AG09309 (cell line): ENCODE results near the gene OPA3.

Source experiments
- DNase-seq: peaks from one replicate; pipeline ENCODE4 v3.0.0-alpha.2; 2010; ENCODE audit warnings: low read depth
- H3K4me3 ChIP-seq: 2 replicates; pipeline ENCODE4 v1.5.1; 2011; ENCODE audit warnings: mild to moderate bottlenecking, low read depth, low read length, moderate library complexity; ENCODE audit not compliant: control insufficient read depth
- CTCF ChIP-seq: IDR thresholded peaks from 2 replicates; pipeline ENCODE4 v1.5.1; 2011; ENCODE audit warnings: mild to moderate bottlenecking, low read depth, low read length, inconsistent platforms; ENCODE audit not compliant: insufficient read depth, control insufficient read depth; ENCODE audit errors: missing control alignments

Gene OPA3

GRCh38 chr19:45595814-45596213, 11.2 kb upstream of the OPA3 start:
- H3K4me3 ChIP-seq, result no peak overlapping the region
- DNase-seq, result no peak
- no peak for TF ChIP-seq CTCF

DNA sequence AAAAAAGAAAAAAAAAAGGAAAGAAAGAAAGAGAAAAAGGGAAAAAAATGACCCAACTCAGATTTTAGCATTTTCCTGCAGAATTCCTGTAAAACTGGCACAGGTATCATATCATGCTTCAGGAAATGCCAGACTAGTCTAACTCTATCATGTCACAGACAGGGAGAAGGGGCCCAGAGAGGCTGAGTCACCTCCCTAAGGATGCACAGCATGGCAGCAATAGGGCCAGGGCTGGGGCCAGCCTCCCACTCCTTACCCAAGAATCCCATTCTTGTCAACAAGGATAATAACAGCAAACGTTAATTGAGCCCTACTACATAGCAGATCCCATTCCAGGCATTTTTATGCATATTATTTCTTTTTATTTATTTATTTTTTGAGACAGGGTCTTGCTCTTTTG, 8.9 kb upstream of the OPA3 start:
- no peak for TF ChIP-seq CTCF

DNA sequence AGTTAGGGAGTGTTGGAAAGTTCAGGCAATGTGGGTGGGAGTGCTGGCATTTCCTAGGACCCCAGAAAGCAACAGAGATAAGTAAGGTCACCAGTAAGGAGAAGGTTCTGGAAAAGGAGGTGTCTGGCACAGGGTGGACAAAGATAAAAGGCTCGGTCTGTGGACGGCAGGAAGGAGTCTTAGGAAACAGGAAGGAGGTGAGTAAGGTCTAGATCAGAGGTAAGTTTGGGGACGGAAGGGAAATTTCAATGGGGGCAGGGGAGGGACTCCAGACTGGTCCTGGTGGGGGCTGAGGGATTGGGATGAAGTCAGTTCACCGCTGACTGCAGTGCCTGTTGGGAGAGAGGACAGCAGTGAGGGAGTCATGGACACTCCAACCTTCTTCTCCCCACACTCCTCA, 7.8 kb upstream of the OPA3 start:
- no peak for DNase-seq
- no peak overlapping the region for H3K4me3 ChIP-seq
- TF ChIP-seq CTCF, result no peak

More for the DNA sequence above, 8.9 kb upstream of the OPA3 start:
- no peak for DNase-seq
- no peak overlapping the region for H3K4me3 ChIP-seq

DNA sequence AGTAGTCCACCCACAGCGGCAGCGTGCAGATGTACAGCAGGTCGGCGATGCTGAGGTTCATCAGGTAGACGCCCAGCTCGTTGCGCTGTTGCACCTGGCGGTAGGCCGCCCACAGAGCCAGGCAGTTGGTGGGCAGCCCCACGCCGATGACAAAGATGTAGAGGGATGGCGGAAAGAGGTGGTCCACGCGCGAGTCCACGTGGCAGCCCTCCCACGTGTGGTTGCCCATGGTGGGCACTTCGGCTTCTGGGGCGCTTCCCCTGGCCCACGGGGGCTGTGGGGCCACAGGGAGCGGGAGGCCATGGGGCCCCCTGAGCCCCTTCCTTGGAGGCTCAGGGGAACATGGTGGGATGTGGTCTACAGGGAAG, 7.0 kb upstream of the OPA3 start:
- no peak overlapping the region for H3K4me3 ChIP-seq
- DNase-seq, result no peak
- TF ChIP-seq CTCF, result no peak

DNA sequence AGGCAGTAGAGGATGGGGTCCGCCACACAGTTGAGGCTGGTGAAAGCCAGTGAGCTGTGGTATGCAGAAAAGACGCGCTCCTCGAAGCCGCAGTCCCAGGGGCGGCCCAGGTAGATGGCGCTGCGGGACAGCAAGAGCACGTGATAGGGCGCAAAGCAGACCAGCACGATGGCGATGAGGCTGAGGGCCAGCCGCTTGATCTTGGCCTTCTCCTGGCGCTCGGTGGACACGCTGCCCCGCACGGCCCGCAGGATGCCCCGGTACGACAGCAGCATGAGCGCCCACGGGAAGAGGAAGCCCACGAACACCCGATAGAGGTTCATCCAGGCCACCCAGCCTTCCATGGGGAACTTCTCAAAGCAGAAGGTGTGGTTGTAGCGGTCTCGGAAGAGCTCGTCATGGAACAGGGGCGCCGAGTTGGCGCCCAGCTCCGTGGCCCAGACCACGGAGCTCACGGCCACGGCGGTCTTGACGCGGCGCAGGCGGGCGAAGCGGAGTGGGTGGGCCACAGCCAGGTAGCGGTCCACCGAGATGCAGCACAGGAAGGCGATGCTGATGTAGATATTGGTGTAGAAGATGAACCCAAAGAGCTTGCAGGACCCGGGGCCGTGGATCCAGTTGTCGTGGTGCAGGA, 6.5 kb upstream of the OPA3 start:
- DNase-seq, result no peak
- TF ChIP-seq CTCF, result peak; percentile 57
- no peak overlapping the region for H3K4me3 ChIP-seq

DNA sequence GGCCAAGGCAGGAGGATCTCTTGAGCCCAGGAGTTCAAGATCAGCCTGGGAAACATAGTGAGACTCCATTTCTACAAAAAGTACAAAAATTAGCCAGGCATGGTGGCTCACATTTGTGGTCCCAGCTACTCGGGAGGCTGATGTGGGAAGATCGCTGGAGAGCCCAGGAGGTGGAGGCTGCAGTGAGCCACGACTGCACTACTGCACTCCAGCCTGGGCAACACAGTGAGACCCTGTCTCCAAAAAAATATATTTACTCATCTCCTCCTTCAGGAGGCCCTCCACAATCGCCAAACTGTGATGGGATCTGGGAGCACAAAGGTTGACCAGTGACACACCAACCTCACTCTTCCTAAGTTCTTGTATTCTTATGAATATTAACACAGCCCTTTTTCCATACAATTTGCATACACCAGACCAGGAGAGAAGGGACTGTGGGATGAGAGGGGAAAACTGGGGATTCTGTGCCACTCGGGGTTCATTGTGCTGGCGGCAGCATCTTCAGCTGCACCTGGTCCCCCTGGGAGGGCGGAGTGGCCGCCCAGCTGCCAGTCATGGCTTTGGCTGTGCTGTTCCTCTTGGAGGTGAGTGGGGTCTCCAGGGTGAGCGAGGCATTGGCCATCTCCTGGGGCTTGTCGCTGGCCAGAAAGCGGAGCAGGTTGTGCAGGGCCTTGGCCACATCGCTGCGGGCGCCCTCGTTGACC, 5.8 kb upstream of the OPA3 start:
- DNase-seq, result no peak
- H3K4me3 ChIP-seq, result no peak overlapping the region
- TF ChIP-seq CTCF, result no peak
